ENCODE data around the gene CFAP43.

DNA sequence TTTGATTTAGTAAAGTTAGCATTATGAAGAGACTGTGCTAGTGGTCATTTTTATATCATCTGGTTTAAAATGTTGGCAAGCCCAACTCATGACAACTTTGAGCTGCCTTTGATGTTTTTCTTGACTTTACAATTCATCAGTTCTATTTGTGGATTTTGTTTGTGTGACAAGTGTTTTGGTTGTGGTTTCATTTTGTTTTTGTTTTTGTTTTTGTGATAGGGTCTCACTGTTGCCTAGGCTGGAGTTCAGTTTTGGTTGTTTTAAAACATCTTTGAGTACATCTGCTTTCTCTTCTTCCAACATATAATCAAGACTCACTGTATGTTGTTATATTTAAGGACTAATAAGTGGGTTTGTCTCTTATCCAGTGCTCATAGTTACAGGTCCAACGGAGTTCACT, 127.7 kb downstream of the CFAP43 start:
- TF ChIP-seq, protein P1, sequence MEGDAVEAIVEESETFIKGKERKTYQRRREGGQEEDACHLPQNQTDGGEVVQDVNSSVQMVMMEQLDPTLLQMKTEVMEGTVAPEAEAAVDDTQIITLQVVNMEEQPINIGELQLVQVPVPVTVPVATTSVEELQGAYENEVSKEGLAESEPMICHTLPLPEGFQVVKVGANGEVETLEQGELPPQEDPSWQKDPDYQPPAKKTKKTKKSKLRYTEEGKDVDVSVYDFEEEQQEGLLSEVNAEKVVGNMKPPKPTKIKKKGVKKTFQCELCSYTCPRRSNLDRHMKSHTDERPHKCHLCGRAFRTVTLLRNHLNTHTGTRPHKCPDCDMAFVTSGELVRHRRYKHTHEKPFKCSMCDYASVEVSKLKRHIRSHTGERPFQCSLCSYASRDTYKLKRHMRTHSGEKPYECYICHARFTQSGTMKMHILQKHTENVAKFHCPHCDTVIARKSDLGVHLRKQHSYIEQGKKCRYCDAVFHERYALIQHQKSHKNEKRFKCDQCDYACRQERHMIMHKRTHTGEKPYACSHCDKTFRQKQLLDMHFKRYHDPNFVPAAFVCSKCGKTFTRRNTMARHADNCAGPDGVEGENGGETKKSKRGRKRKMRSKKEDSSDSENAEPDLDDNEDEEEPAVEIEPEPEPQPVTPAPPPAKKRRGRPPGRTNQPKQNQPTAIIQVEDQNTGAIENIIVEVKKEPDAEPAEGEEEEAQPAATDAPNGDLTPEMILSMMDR (IDR thresholded peaks at IDR 0.05): no peak
- TF ChIP-seq POLR2AphosphoS5 (IDR thresholded peaks at IDR 0.05; ENCODE audit: insufficient read depth in 1 of 2, low read depth in 1 of 2) (no peak), POLR2A (IDR thresholded peaks at IDR 0.05) (no peak)
